DOHH2 (cell line): ENCODE measurements around the gene KAT2B.
"Not testable (repeated sequence)": the region's sequence is repeated elsewhere in the genome, so short reads cannot be mapped to it uniquely, and the experiment has no call there.

Experiments used
- H3F3A ChIP-seq: fragments of 200-600 bp; sonication (generic), shearing (Covaris generic); 2 replicates; pipeline ENCODE4 v1.6.0; 2016; ENCODE audit warnings: antibody characterized with exemption, mild to moderate bottlenecking; ENCODE audit not compliant: control insufficient read depth, insufficient read depth
- H3K27ac ChIP-seq: fragments of 200-600 bp; sonication (generic); 2 replicates; pipeline ENCODE4 v1.5.1; 2014; ENCODE audit warnings: low read depth, mild to moderate bottlenecking, low read length, moderate library complexity
- H3K27me3 ChIP-seq: fragments of 200-600 bp; sonication (generic); 2 replicates; pipeline ENCODE4 v1.6.1; 2014; ENCODE audit warnings: mild to moderate bottlenecking, low read length, mixed read lengths; ENCODE audit not compliant: control insufficient read depth
- H3K36me3 ChIP-seq: fragments of 200-600 bp; sonication (generic); 2 replicates; pipeline ENCODE4 v1.6.1; 2014; ENCODE audit warnings: mild to moderate bottlenecking, low read length, moderate library complexity, mixed read lengths; ENCODE audit not compliant: control insufficient read depth
- H3K4me1 ChIP-seq: fragments of 200-600 bp; sonication (generic); 2 replicates; pipeline ENCODE4 v1.6.1; 2014; ENCODE audit warnings: mild to moderate bottlenecking, low read length, mixed read lengths; ENCODE audit not compliant: control insufficient read depth
- H3K4me2 ChIP-seq: fragments of 200-600 bp; sonication (generic); 2 replicates; pipeline ENCODE4 v1.6.0; 2014; ENCODE audit warnings: mild to moderate bottlenecking, low read length, moderate library complexity
- H3K4me3 ChIP-seq: fragments of 200-600 bp; sonication (generic); 2 replicates; pipeline ENCODE4 v1.5.1; 2014; ENCODE audit warnings: mild to moderate bottlenecking, low read length, mixed read lengths
- H3K79me2 ChIP-seq: fragments of 200-600 bp; sonication (generic); 2 replicates; pipeline ENCODE4 v1.6.1; 2014; ENCODE audit warnings: mild to moderate bottlenecking, low read length, mixed read lengths; ENCODE audit not compliant: control insufficient read depth
- H3K9me2 ChIP-seq: fragments of 200-600 bp; sonication (generic); replicated peaks from 2 replicates; pipeline ENCODE4 v1.6.1; 2014; ENCODE audit warnings: mild to moderate bottlenecking, low read length, mixed read lengths; ENCODE audit not compliant: control insufficient read depth
- H3K9me3 ChIP-seq: fragments of 200-600 bp; sonication (generic); 2 replicates; pipeline ENCODE4 v1.6.1; 2014; ENCODE audit warnings: antibody characterized with exemption, low read length, mixed read lengths; ENCODE audit not compliant: control insufficient read depth, insufficient read depth
- H4K20me1 ChIP-seq: fragments of 200-600 bp; sonication (generic); 2 replicates; pipeline ENCODE4 v1.6.0; 2014; ENCODE audit warnings: low read depth, mild to moderate bottlenecking, antibody characterized with exemption, low read length, moderate library complexity; ENCODE audit not compliant: control insufficient read depth, insufficient read depth
- CTCF ChIP-seq: fragments of 200-600 bp; sonication (generic); IDR thresholded peaks from one replicate; pipeline ENCODE4 v1.5.1; 2014; ENCODE audit warnings: antibody characterized with exemption, mild to moderate bottlenecking, low read depth, low read length; ENCODE audit not compliant: poor library complexity, severe bottlenecking
- EZH2phosphoT487 ChIP-seq: fragments of 200-600 bp; sonication (generic); IDR thresholded peaks from 2 replicates; pipeline ENCODE4 v1.6.1; 2017; ENCODE audit warnings: borderline replicate concordance, mild to moderate bottlenecking, antibody characterized with exemption, low read length, moderate library complexity, mixed read lengths

Gene KAT2B

DNA sequence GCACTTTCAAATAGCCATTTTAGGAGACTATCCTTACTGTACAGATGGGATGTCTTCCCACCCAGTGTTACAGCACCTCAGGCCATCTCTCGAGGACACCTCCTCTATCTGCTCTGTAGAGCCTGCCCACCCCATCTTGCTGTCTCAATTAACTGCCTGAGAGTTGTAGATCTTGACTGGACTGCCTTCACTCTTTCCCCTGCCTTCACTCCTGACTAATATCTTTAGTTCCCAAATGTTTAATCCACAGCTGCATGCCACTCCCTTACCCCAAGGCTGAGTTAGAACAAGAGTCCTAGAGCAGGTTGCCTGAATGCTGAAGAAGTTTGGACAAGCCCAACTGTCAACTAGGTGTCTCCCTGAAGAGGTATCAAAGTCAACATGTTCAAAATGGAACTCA, 26.9 kb upstream of the KAT2B start:
- H3K9me2 ChIP-seq, result no peaks in the 10 kb centered on the region
- H3K4me2 ChIP-seq, result no peak overlapping the region
- no peaks in the 10 kb centered on the region for H4K20me1 ChIP-seq
- H3K27ac ChIP-seq, result no peak overlapping the region
- H3K4me1 ChIP-seq, result no peaks in the 10 kb centered on the region
- H3K27me3 ChIP-seq, result no peaks in the 10 kb centered on the region
- H3F3A ChIP-seq, result no peaks in the 10 kb centered on the region; the same call in 1 of the 2 replicates
- TF ChIP-seq CTCF (no peak), EZH2phosphoT487 (no peak)
- no peaks in the 10 kb centered on the region for H3K36me3 ChIP-seq
- H3K79me2 ChIP-seq, result no peaks in the 10 kb centered on the region
- H3K9me3 ChIP-seq, result no peaks in the 10 kb centered on the region
- no peak overlapping the region for H3K4me3 ChIP-seq

DNA sequence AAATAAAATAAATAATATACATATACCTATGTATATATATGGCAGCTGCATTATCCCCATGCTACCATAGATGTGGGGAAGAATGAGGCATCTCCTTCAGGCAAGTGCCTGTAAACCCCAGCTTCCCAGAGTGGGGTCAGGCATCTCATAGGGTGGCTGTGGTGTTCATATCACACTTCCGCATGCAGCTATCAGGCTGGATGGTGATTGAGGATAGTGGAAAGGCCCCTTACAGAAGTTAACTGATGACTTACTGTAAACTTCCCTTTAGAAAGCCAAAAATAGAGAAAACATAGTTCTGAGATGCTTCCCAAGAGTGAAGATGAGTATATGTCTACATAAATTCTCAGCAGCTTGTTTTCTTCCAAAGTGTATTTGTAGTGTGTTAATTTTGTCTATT, 24.7 kb upstream of the KAT2B start:
- Histone ChIP-seq H3K79me2 (no peaks in the 10 kb centered on the region), H3K4me3 (no peak overlapping the region), H3F3A (no peaks in the 10 kb centered on the region; the same call in 1 of the 2 replicates), H3K9me2 (no peaks in the 10 kb centered on the region), H3K9me3 (no peaks in the 10 kb centered on the region), H4K20me1 (no peaks in the 10 kb centered on the region), H3K4me2 (no peak overlapping the region), H3K27ac (no peak overlapping the region), H3K27me3 (no peaks in the 10 kb centered on the region), H3K36me3 (no peaks in the 10 kb centered on the region), H3K4me1 (no peaks in the 10 kb centered on the region)
- TF ChIP-seq CTCF (no peak), EZH2phosphoT487 (no peak)

- not testable (repeated sequence) for H3K36me3 ChIP-seq, H3K79me2 ChIP-seq, H3K4me1 ChIP-seq, H3K4me2 ChIP-seq, H3F3A ChIP-seq, H4K20me1 ChIP-seq, H3K9me3 ChIP-seq, H3K27me3 ChIP-seq, H3K9me2 ChIP-seq, H3K4me3 ChIP-seq, H3K27ac ChIP-seq
These were observed 24.2 kb upstream of the KAT2B start for GRCh38 chr3:20016076-20016475.

GRCh38 chr3:20022954-20023622, 17.2 kb upstream of the KAT2B start:
- H3K9me2 ChIP-seq, result no peaks in the 10 kb centered on the region
- no peaks in the 10 kb centered on the region for H3F3A ChIP-seq
- no peaks in the 10 kb centered on the region for H3K27me3 ChIP-seq
- no peaks in the 10 kb centered on the region for H3K36me3 ChIP-seq
- no peaks in the 10 kb centered on the region for H4K20me1 ChIP-seq
- H3K4me3 ChIP-seq, result no peak overlapping the region
- no peak overlapping the region for H3K4me2 ChIP-seq
- no peak overlapping the region for H3K27ac ChIP-seq
- peaks cover 10% of the 10 kb centered on the region for H3K4me1 ChIP-seq
- TF ChIP-seq CTCF, result no peak
- TF ChIP-seq EZH2phosphoT487, result no peak
- no peaks in the 10 kb centered on the region for H3K79me2 ChIP-seq
- H3K9me3 ChIP-seq, result no peaks in the 10 kb centered on the region
